Activated CD4-positive, alpha-beta memory T cell treated with anti-CD3 and anti-CD28 coated beads for 36 hours (primary cell): ENCODE results near the gene KRT8. TPM values are rescaled to one million over a fixed set of nuclear protein-coding genes. Genes with fewer than 3 reads are reported as not detected.
"Not testable (repeated sequence)": the region's sequence is repeated elsewhere in the genome, so short reads cannot be mapped to it uniquely, and the experiment has no call there.

Experiments
- CTCF ChIA-PET: fragments of 350-600 bp; sonication (Branson Sonifier 250); formaldehyde crosslinking; loops from one replicate; lab custom pipeline; 2021; ENCODE audit warnings: antibody characterized with exemption, inconsistent platforms; lab: Charles Lee
- POLR2A ChIA-PET: fragments of 350-600 bp; sonication (Branson Sonifier 250); formaldehyde crosslinking; loops from one replicate; lab custom pipeline; 2021; ENCODE audit warnings: antibody characterized with exemption; lab: Charles Lee
- DNase-seq: peaks from one replicate; pipeline ENCODE4 v3.0.0-alpha.2; 2020
- H3K27ac Mint-ChIP-seq: one replicate; pipeline ENCODE4 v1.8.0; 2021; ENCODE audit warnings: mixed read lengths
- H3K27me3 Mint-ChIP-seq: one replicate; pipeline ENCODE4 v1.8.0; 2021; ENCODE audit warnings: mixed read lengths
- H3K36me3 Mint-ChIP-seq: one replicate; pipeline ENCODE4 v1.8.0; 2021; ENCODE audit warnings: mixed read lengths
- H3K4me1 Mint-ChIP-seq: one replicate; pipeline ENCODE4 v1.8.0; 2021; ENCODE audit warnings: low read depth, mixed read lengths
- H3K4me3 Mint-ChIP-seq: one replicate; pipeline ENCODE4 v1.8.0; 2021; ENCODE audit warnings: mild to moderate bottlenecking, mixed read lengths
- H3K9me3 Mint-ChIP-seq: one replicate; pipeline ENCODE4 v1.8.0; 2021; ENCODE audit warnings: mixed read lengths
- intact Hi-C: fragments of 100-400 bp; cut with micrococcal nuclease; formaldehyde crosslinking; loops from one replicate; pipeline ENCODE4 v1.15.1; 2023
- total RNA-seq, 2 experiments: library from RNA; stranded (reverse); gene quantifications; one replicate each; pipeline ENCODE4 v1.2.3, GENCODE V29; 2021

The KRT8 gene
- total RNA-seq, 2 experiments from 2014 or later, result 0.51 to 0.67 TPM

DNA sequence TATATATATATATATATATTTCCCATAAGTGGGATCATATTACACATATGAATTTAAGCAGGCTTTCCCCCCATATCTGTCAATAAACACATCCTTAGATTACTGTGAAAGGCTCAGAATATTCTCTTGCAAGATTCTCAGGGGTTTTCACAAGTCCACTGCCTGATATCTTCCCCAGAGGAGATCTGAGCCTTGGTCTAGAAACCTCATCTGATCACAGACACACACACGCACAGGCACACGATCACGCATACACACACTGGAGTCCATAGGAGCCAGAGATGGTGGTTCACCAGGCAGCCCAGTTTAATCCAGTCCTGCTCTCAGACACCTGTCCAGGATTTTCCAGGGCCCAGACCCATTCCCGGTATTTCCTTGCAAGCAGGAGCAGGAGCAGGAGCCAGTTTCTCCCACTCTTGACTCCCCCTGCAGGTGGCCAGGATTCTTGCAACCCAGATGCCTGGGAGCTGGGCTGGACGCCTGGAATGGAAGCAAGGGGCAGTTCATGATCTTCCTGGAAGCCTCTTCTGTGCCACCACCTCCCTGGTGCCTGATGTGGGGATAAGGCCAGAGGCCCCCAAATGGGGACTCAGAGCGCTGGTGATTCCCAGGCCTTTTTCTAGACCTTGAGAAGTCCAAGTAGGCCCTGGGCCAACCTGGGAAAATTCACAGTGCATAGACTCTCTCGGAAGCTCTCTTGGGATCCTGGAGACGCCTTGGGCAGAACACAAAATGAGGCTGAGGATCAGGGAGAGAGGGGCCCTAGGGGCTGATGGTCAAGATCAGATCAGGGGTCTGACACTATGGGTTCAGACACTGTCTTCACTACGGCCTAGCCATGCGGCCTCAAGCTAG, 39.6 kb downstream of the KRT8 start:
- CTCF ChIA-PET, result interaction anchor here (0.8 to 9.1 kb wide), 14 partner anchors 9 to 884 kb away, joined by 3 to 127 read pairs (median 3); no protein-coding TSS in a partner anchor
- Mint-ChIP-seq H3K27ac (no peak overlapping the region), H3K4me3 (no peak overlapping the region), H3K27me3 (no peaks in the 10 kb centered on the region), H3K4me1 (peaks cover 12% of the 10 kb centered on the region), H3K36me3 (no peaks in the 10 kb centered on the region), H3K9me3 (no peaks in the 10 kb centered on the region)
- POLR2A ChIA-PET, result no interaction called here
- intact Hi-C loops, result no loop called here
- DNase-seq, result peak; percentile 39

GRCh38 chr12:52862023-52862422, 42.9 kb downstream of the KRT8 start:
- intact Hi-C loops, result no loop called here
- Mint-ChIP-seq H3K4me3 (no peak overlapping the region), H3K27me3 (no peaks in the 10 kb centered on the region), H3K27ac (no peak overlapping the region), H3K4me1 (peaks cover 2% of the 10 kb centered on the region), H3K36me3 (no peaks in the 10 kb centered on the region), H3K9me3 (no peaks in the 10 kb centered on the region)
- no peak for DNase-seq
- ChIA-PET POLR2A (no interaction called here), CTCF (interaction anchor here (0.9 to 1.3 kb wide), 3 partner anchors 8 to 22 kb away, joined by 4 to 5 read pairs (median 4); no protein-coding TSS in a partner anchor)

- Mint-ChIP-seq H3K9me3 (no peaks in the 10 kb centered on the region), H3K4me3 (no peak overlapping the region), H3K27ac (no peak overlapping the region), H3K4me1 (no peaks in the 10 kb centered on the region), H3K36me3 (no peaks in the 10 kb centered on the region), H3K27me3 (no peaks in the 10 kb centered on the region)
- no peak for DNase-seq
- ChIA-PET CTCF (interaction anchor here (0.9 to 1.3 kb wide), 3 partner anchors 9 to 23 kb away, joined by 4 to 5 read pairs (median 4); no protein-coding TSS in a partner anchor), POLR2A (no interaction called here)
- intact Hi-C loops, result no loop called here
Measured at GRCh38 chr12:52861511-52861910, 43.4 kb downstream of the KRT8 start.

DNA sequence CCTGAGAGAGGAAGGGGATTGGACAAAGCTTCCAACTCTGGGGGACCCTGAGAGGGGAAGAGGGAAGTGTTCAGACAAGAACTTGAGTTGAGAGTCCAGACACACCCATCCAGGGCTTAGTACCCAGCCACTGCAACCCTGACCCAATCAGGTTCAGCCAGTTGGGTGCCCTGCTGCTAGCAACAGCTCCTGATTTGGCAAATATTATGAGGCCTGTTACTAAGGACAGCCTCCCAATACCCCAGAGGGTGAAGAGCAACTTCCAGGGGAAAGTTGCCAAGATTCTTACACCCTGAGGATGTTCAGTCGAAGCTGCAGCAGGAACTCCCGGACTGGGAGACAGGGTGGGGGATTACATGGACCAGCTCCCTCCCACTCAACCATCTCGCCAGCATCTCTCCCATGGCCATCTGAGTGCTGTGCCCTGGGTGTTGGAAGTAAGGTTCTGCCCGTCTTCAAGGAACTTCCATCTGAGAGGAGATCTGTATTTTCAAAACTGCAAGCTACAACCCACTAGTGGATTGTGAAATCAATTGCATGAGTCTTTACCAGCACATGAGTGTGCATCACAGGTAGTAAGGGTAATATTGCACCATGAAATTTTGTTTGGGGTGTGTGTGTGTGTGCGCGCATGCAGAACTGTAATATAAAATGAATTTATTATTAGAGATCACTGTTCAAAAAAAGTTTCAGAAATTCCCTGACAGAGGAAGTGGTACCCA, 44.6 kb downstream of the KRT8 start:
- H3K4me3 Mint-ChIP-seq, result no peak overlapping the region
- H3K27me3 Mint-ChIP-seq, result peaks cover 2% of the 10 kb centered on the region
- no peak overlapping the region for H3K27ac Mint-ChIP-seq
- intact Hi-C loops, result no loop called here
- POLR2A ChIA-PET, result no interaction called here
- DNase-seq, result no peak
- no peaks in the 10 kb centered on the region for H3K36me3 Mint-ChIP-seq
- no peaks in the 10 kb centered on the region for H3K4me1 Mint-ChIP-seq
- CTCF ChIA-PET, result interaction anchor here (0.7 to 1.7 kb wide), 3 partner anchors 20 to 645 kb away, joined by 3 to 6 read pairs (median 5); no protein-coding TSS in a partner anchor
- no peaks in the 10 kb centered on the region for H3K9me3 Mint-ChIP-seq

DNA sequence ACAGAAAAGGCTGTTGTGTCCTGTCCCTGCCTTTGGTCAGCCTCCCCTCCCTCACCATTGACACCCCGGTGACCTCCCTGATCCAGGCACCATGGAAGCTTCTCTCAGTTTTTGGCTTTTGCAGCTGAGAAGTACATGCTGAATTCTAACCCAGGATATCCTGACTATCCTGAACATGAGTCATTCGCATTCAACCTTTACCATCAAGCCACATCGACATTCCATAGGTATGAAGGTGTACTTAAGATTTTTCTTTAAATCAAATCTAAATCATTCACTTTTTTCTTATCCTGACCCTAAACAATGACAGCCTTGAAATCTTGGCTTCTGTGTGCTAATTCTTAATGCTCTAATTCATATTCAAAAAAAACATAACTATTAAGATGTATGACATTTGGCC, 47.4 kb downstream of the KRT8 start:
- Mint-ChIP-seq H3K4me1 (no peaks in the 10 kb centered on the region), H3K27ac (no peak overlapping the region), H3K36me3 (no peaks in the 10 kb centered on the region), H3K4me3 (no peak overlapping the region), H3K27me3 (peaks cover 4% of the 10 kb centered on the region), H3K9me3 (no peaks in the 10 kb centered on the region)
- ChIA-PET POLR2A (no interaction called here), CTCF (no interaction called here)
- intact Hi-C loops, result no loop called here
- no peak for DNase-seq

- no peak for DNase-seq
- intact Hi-C loops, result no loop called here
- H3K27me3 Mint-ChIP-seq, result peaks cover 4% of the 10 kb centered on the region
- no peaks in the 10 kb centered on the region for H3K4me1 Mint-ChIP-seq
- POLR2A ChIA-PET, result no interaction called here
- H3K36me3 Mint-ChIP-seq, result no peaks in the 10 kb centered on the region
- H3K27ac Mint-ChIP-seq, result no peak overlapping the region
- H3K9me3 Mint-ChIP-seq, result no peaks in the 10 kb centered on the region
- H3K4me3 Mint-ChIP-seq, result no peak overlapping the region
- CTCF ChIA-PET, result interaction anchor here (0.9 to 1.3 kb wide), 4 partner anchors 9 to 29 kb away, joined by 3 to 5 read pairs (median 4); no protein-coding TSS in a partner anchor
Measured at GRCh38 chr12:52856787-52857186, 48.1 kb downstream of the KRT8 start.

DNA sequence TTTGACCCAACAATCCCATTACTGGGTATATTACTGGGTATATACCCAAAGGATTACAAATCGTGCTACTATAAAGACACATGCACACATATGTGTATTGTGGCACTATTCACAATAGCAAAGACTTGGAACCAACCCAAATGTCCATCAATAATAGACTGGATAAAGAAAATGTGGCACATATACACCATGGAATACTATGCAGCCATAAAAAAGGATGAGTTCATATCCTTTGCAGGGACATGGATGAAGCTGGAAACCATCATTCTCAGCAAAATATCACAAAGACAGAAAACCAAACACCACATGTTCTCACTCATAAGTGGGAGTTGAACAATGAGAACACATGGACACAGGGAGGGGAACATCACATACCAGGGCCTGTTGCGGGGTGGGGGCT, 48.8 kb downstream of the KRT8 start:
- H3K4me3 Mint-ChIP-seq, H3K27ac Mint-ChIP-seq, H3K4me1 Mint-ChIP-seq, H3K36me3 Mint-ChIP-seq, DNase-seq, H3K27me3 Mint-ChIP-seq, H3K9me3 Mint-ChIP-seq, POLR2A ChIA-PET, intact Hi-C loops: not testable (repeated sequence)
- CTCF ChIA-PET, result interaction anchor here (1.0 to 1.3 kb wide), 3 partner anchors 10 to 24 kb away, joined by 3 to 4 read pairs (median 3); no protein-coding TSS in a partner anchor

DNA sequence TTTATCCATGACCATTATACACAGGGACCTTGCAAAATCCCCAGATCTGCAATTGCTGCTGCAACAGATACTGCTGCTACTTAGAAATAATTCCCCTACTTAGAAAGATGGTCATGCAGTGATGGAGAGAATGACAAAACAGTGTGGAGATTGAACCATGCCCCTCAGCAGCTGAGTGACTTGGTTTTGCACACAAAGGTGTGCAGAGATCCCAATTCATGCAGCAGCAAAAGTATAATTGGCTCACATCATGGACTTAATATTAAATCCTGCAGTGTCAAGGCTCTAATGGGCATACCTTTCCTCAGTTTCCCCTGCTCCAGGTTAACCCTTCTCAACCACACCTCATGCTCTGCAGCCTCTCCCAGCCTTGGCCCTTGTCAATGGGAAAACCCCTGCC, 53.1 kb downstream of the KRT8 start:
- intact Hi-C loops, result no loop called here
- no peak overlapping the region for H3K27ac Mint-ChIP-seq
- H3K27me3 Mint-ChIP-seq, result peaks cover 12% of the 10 kb centered on the region
- no peaks in the 10 kb centered on the region for H3K36me3 Mint-ChIP-seq
- POLR2A ChIA-PET, result no interaction called here
- no peaks in the 10 kb centered on the region for H3K4me1 Mint-ChIP-seq
- no peak overlapping the region for H3K4me3 Mint-ChIP-seq
- CTCF ChIA-PET, result interaction anchor here (0.6 to 1.8 kb wide), 2 partner anchors 28 to 1898 kb away, joined by 3 read pairs; no protein-coding TSS in a partner anchor
- DNase-seq, result no peak
- H3K9me3 Mint-ChIP-seq, result no peaks in the 10 kb centered on the region

GRCh38 chr12:52850681-52851080, 54.2 kb downstream of the KRT8 start:
- no peaks in the 10 kb centered on the region for H3K4me1 Mint-ChIP-seq
- no peaks in the 10 kb centered on the region for H3K36me3 Mint-ChIP-seq
- H3K9me3 Mint-ChIP-seq, result no peaks in the 10 kb centered on the region
- DNase-seq, result no peak
- intact Hi-C loops, result no loop called here
- POLR2A ChIA-PET, result no interaction called here
- H3K27me3 Mint-ChIP-seq, result peaks cover 12% of the 10 kb centered on the region
- H3K4me3 Mint-ChIP-seq, result no peak overlapping the region
- CTCF ChIA-PET, result interaction anchor here (1.8 kb wide), 1 partner anchor 29 kb away, joined by 3 read pairs; no protein-coding TSS in a partner anchor
- no peak overlapping the region for H3K27ac Mint-ChIP-seq

- no peak for DNase-seq
- no peak overlapping the region for H3K4me3 Mint-ChIP-seq
- no peaks in the 10 kb centered on the region for H3K9me3 Mint-ChIP-seq
- no peak overlapping the region for H3K27ac Mint-ChIP-seq
- peaks cover 11% of the 10 kb centered on the region for H3K27me3 Mint-ChIP-seq
- H3K4me1 Mint-ChIP-seq, result no peaks in the 10 kb centered on the region
- CTCF ChIA-PET, result no interaction called here
- intact Hi-C loops, result no loop called here
- POLR2A ChIA-PET, result no interaction called here
- no peaks in the 10 kb centered on the region for H3K36me3 Mint-ChIP-seq
Measured at GRCh38 chr12:52849511-52849910, 55.4 kb downstream of the KRT8 start.

DNA sequence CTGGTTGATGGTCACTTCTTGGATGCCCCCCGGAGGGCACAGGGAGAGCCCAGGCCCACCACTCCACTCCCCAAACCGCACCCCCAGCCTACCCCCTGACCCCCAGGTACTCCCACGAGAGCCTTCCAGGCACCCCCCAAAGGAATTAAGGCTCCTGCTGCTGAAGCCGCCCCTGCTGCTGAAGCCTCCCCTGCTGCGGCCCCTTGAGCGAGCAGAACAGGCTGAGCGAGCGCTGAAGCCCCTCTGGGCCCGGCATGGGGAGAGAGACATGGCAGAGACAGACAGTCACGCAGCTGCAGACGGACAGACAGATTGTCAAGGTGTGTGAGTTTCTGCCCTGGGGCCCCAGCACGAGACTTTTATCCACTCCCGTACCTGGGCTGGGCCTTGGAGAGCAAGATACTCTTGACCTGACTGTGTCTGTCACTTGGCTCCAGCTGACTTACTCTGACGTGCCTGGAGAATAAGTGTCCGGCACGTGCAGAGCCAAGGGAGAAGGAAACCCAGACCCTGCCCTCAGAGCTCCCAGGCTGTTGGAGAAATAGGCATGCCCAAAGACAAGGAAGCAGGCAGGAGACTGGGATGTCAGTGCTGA, 56.1 kb downstream of the KRT8 start, which contains the start of gene KRT78:
Gene KRT78, minus strand, starts transcription at position 334 of the 595 bp plus-strand sequence. Its CDS starts 64 bp downstream, at position 270.
- Mint-ChIP-seq H3K27ac (no peak within 1 kb of the TSS), H3K27me3 (peaks cover 11% of the 10 kb centered on the region), H3K4me3 (no peak within 1 kb of the TSS), H3K36me3 (no peaks in the 10 kb centered on the region), H3K9me3 (no peaks in the 10 kb centered on the region), H3K4me1 (no peaks in the 10 kb centered on the region)
- CTCF ChIA-PET, result no interaction called here
- POLR2A ChIA-PET, result no interaction called here
- no peak for DNase-seq
- intact Hi-C loops, result no loop called here
